ENCODE data around the gene CAPN2.

CAPN2 gene

GRCh38 chr1:223761411-223761810 is 49.1 kb downstream of the CAPN2 start:
- no peak for DNase-seq (ENCODE audit: low read depth)

GRCh38 chr1:223763251-223763650 is 50.9 kb downstream of the CAPN2 start:
- DNase-seq (ENCODE audit: low read depth), result no peak

- no peak for DNase-seq (ENCODE audit: low read depth)
Observed at GRCh38 chr1:223763881-223764280, 51.5 kb downstream of the CAPN2 start.

GRCh38 chr1:223765036-223765718 is 52.8 kb downstream of the CAPN2 start:
- DNase-seq (ENCODE audit: low read depth), result no peak

GRCh38 chr1:223765719-223766340 is 53.5 kb downstream of the CAPN2 start:
- DNase-seq (ENCODE audit: low read depth), result no peak

- DNase-seq (ENCODE audit: low read depth), result no peak
Observed at GRCh38 chr1:223770621-223771315, 58.4 kb downstream of the CAPN2 start.

GRCh38 chr1:223771469-223771813 is 59.1 kb downstream of the CAPN2 start:
- no peak for DNase-seq (ENCODE audit: low read depth)

GRCh38 chr1:223771814-223772770 is 59.8 kb downstream of the CAPN2 start:
- no peak for DNase-seq (ENCODE audit: low read depth)

- DNase-seq (ENCODE audit: low read depth), result no peak
Observed at GRCh38 chr1:223772771-223773160, 60.4 kb downstream of the CAPN2 start.

GRCh38 chr1:223774134-223774814 is 61.9 kb downstream of the CAPN2 start:
- no peak for DNase-seq (ENCODE audit: low read depth)

GRCh38 chr1:223775054-223775453 is 62.7 kb downstream of the CAPN2 start:
- no peak for DNase-seq (ENCODE audit: low read depth)

GRCh38 chr1:223775711-223776074 is 63.4 kb downstream of the CAPN2 start:
- no peak for DNase-seq (ENCODE audit: low read depth)

- peak; percentile 10 for DNase-seq (ENCODE audit: low read depth)
Observed at GRCh38 chr1:223776075-223776814, 63.9 kb downstream of the CAPN2 start.

- no peak for DNase-seq (ENCODE audit: low read depth)
Observed at GRCh38 chr1:223776826-223777454, 64.6 kb downstream of the CAPN2 start.

- no peak for DNase-seq (ENCODE audit: low read depth)
Observed at GRCh38 chr1:223780318-223780717, 68.0 kb downstream of the CAPN2 start.

- DNase-seq (ENCODE audit: low read depth), result no peak
Observed at GRCh38 chr1:223780949-223781348, 68.6 kb downstream of the CAPN2 start.

GRCh38 chr1:223783676-223784075 is 71.3 kb downstream of the CAPN2 start:
- DNase-seq (ENCODE audit: low read depth), result no peak

GRCh38 chr1:223784541-223784940 is 72.2 kb downstream of the CAPN2 start:
- no peak for DNase-seq (ENCODE audit: low read depth)

GRCh38 chr1:223785808-223786207 is 73.5 kb downstream of the CAPN2 start:
- DNase-seq (ENCODE audit: low read depth), result no peak

GRCh38 chr1:223788746-223789415 is 76.5 kb downstream of the CAPN2 start:
- DNase-seq (ENCODE audit: low read depth), result no peak
